Measurements from ENCODE around the gene IMPA2.
A peak's percentile ranks its signal among the peaks of the same experiment; 100 is the strongest.
"Not testable (repeated sequence)": the region's sequence is repeated elsewhere in the genome, so short reads cannot be mapped to it uniquely, and the experiment has no call there.

The IMPA2 gene

DNA sequence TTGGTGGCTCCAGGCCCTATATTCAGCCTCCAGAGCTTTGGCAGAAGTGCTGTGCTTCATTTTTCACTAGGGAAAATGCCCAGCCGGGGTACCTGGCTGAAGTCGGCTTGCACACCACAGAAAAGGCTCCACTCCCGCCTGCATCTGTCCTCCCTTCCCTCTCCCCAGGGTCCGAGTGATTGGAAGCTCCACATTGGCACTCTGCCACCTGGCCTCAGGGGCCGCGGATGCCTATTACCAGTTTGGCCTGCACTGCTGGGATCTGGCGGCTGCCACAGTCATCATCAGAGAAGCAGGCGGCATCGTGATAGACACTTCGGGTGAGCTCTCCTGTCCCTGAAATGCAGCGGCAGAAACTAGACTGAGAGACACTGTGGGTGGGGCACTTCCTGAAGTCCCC lies 47.4 kb downstream of the IMPA2 start:
- no peak for TF ChIP-seq GATA1 (IDR thresholded peaks at IDR 0.05; ENCODE audit: low read depth, low read length)
- no peak for TF ChIP-seq POLR2A (IDR thresholded peaks at IDR 0.05; ENCODE audit: low read length)
- no peak for DNase-seq

- no peak for DNase-seq
- no peak for TF ChIP-seq GATA1 (IDR thresholded peaks at IDR 0.05; ENCODE audit: low read depth, low read length)
These were observed 48.7 kb downstream of the IMPA2 start for GRCh38 chr18:12029786-12030584.

- no peak for TF ChIP-seq GATA1 (IDR thresholded peaks at IDR 0.05; ENCODE audit: low read depth, low read length)
- no peak for TF ChIP-seq POLR2A (IDR thresholded peaks at IDR 0.05; ENCODE audit: low read length)
- DNase-seq = no peak
These were observed 49.4 kb downstream of the IMPA2 start for GRCh38 chr18:12030670-12031069.

- DNase-seq = no peak
- no peak for TF ChIP-seq GATA1 (IDR thresholded peaks at IDR 0.05; ENCODE audit: low read depth, low read length)
- no peak for TF ChIP-seq POLR2A (IDR thresholded peaks at IDR 0.05; ENCODE audit: low read length)
These were observed 49.9 kb downstream of the IMPA2 start for GRCh38 chr18:12031181-12031580.

DNA sequence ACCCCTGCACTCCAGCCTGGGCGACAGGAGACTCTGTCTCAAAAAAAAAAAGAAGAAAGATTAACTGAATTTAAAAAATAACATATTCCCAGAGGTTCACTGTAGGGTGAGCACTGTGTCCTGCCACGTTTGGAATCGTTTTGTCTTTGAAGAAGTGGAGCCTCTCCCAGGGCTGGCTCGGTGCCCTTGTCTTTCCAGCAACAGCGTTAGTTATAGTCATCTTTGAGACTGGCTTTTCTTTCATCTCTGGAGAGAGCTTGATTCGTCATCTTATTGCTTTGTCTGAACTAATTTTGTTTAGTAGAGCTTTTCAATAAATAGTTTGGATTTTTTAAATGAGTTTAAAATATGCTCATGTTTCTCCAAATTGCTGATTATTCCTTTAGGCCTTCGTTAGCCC lies 50.5 kb downstream of the IMPA2 start:
- TF ChIP-seq GATA1 (IDR thresholded peaks at IDR 0.05; ENCODE audit: low read depth, low read length) (no peak), POLR2A (IDR thresholded peaks at IDR 0.05; ENCODE audit: low read length) (no peak)
- DNase-seq = no peak

- TF ChIP-seq POLR2A (IDR thresholded peaks at IDR 0.05; ENCODE audit: low read length) (no peak), GATA1 (IDR thresholded peaks at IDR 0.05; ENCODE audit: low read depth, low read length) (no peak)
- DNase-seq = no peak
These were observed 51.7 kb downstream of the IMPA2 start for GRCh38 chr18:12032786-12033642.

GRCh38 chr18:12033643-12034025 lies 52.3 kb downstream of the IMPA2 start:
- no peak for DNase-seq
- TF ChIP-seq POLR2A (IDR thresholded peaks at IDR 0.05; ENCODE audit: low read length) (no peak), GATA1 (IDR thresholded peaks at IDR 0.05; ENCODE audit: low read depth, low read length) (no peak)

DNA sequence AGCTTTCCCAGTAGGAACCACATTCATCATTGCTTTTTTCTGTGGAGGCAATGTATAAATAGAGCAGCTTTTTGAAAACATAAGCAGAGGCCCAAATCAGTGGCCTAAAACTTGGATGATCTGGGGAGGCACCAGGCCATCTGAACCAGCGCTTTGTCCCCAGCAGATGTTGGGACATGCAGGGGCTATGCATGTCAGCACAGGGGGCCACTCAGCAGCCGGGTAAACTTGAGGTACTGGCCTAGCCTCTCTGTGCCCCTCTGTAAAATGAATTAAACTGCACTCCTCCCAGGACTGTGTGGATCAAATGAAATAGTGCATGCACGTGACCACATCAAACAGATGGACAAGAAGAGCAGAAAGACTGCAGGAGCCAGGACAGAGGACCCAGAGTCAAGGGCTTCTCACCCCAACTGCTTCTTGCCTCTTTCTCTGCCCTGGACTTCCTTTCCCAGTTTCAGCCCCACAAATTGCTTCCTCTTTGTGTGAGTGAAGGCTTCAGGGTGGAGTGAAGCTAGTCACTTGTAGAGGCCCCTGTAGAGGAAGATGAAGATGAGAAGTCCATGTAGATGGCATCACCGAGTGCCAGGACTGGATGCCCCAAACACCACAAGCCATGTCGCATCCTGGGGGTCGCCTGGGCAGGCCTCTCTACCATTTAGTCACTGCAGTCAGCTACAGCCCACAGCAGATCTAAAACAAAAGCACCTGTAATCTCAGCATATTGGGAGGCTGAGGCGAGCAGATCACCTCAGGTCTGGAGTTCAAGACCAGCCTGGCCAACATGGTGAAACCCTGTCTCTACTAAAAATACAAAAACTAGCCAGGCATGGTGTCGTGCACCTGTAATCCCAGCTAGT lies 53.2 kb downstream of the IMPA2 start:
- no peak for TF ChIP-seq GATA1 (IDR thresholded peaks at IDR 0.05; ENCODE audit: low read depth, low read length)
- no peak for TF ChIP-seq POLR2A (IDR thresholded peaks at IDR 0.05; ENCODE audit: low read length)
- no peak for DNase-seq

DNA sequence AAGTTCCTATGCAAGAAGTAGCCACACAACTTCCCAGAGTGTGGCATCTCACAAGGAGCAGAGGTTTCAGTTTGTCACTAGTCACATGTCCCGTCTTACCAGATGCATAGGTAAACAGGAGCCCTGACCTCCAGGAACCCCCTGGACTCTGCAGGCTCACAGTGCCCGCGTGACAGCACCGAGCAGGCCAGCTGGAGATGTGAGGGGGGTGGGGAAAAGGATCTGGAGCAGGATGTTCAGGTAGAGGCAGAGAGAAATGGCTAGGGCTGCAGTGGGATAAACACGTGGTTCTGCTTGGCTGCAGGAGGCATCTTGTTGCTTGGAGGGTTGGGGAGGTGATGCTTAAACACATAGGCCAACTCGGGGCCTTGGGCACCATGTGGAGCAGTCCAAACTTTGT lies 54.2 kb downstream of the IMPA2 start:
- no peak for DNase-seq
- TF ChIP-seq GATA1 (IDR thresholded peaks at IDR 0.05; ENCODE audit: low read depth, low read length) (no peak), POLR2A (IDR thresholded peaks at IDR 0.05; ENCODE audit: low read length) (no peak)

GRCh38 chr18:12036201-12036751 lies 55.0 kb downstream of the IMPA2 start:
- no peak for TF ChIP-seq POLR2A (IDR thresholded peaks at IDR 0.05; ENCODE audit: low read length)
- no peak for TF ChIP-seq GATA1 (IDR thresholded peaks at IDR 0.05; ENCODE audit: low read depth, low read length)

GRCh38 chr18:12038082-12038638 lies 56.9 kb downstream of the IMPA2 start:
- TF ChIP-seq POLR2A (IDR thresholded peaks at IDR 0.05; ENCODE audit: low read length) = no peak
- no peak for TF ChIP-seq GATA1 (IDR thresholded peaks at IDR 0.05; ENCODE audit: low read depth, low read length)
- DNase-seq = peak in 1 of 2 experiments; percentile 33

More at GRCh38 chr18:12036201-12036751, 55.0 kb downstream of the IMPA2 start:
- DNase-seq = no peak

GRCh38 chr18:12038639-12039539 lies 57.6 kb downstream of the IMPA2 start:
- DNase-seq = peak; percentile 84 to 92
- TF ChIP-seq GATA1 (IDR thresholded peaks at IDR 0.05; ENCODE audit: low read depth, low read length) (no peak), POLR2A (IDR thresholded peaks at IDR 0.05; ENCODE audit: low read length) (no peak)

GRCh38 chr18:12039540-12039930 lies 58.2 kb downstream of the IMPA2 start:
- DNase-seq = not testable (repeated sequence)
